ENCODE data around the gene SHC2.

DNA sequence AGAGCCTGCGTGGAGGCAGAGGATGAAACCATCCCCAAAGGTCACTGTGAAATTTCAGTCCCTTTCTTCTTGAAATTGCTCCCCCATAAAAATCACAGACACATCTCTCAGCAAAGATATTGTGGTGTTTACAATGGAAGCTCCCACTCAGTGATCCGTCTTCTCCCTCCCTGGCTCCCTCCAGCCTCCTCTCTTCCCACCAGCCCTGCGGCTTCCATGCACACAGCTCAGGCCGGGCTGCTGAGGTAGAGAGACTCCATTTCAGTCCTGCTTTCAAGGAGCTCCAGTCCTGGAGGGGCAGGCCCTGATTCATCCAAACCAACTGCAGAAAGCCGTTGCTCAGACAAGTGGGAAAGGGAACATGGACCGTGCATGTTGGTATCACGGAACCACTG lies 92.2 kb downstream of the SHC2 start:
- TF ChIP-seq, protein P1, sequence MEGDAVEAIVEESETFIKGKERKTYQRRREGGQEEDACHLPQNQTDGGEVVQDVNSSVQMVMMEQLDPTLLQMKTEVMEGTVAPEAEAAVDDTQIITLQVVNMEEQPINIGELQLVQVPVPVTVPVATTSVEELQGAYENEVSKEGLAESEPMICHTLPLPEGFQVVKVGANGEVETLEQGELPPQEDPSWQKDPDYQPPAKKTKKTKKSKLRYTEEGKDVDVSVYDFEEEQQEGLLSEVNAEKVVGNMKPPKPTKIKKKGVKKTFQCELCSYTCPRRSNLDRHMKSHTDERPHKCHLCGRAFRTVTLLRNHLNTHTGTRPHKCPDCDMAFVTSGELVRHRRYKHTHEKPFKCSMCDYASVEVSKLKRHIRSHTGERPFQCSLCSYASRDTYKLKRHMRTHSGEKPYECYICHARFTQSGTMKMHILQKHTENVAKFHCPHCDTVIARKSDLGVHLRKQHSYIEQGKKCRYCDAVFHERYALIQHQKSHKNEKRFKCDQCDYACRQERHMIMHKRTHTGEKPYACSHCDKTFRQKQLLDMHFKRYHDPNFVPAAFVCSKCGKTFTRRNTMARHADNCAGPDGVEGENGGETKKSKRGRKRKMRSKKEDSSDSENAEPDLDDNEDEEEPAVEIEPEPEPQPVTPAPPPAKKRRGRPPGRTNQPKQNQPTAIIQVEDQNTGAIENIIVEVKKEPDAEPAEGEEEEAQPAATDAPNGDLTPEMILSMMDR (tag by site-specific recombination; IDR thresholded peaks at IDR 0.05) = no peak
- no peak for TF ChIP-seq REPIN1 (tag by site-specific recombination; IDR thresholded peaks at IDR 0.05; ENCODE audit: low read depth)
- TF ChIP-seq ZSCAN16 (tag by site-specific recombination; IDR thresholded peaks at IDR 0.05) = no peak
- TF ChIP-seq ZNF426 (tag by site-specific recombination; IDR thresholded peaks at IDR 0.05) = no peak
- TF ChIP-seq ZNF274 (IDR thresholded peaks at IDR 0.05; ENCODE audit: low read length) = no peak
- TF ChIP-seq ZNF274 (tag by site-specific recombination; IDR thresholded peaks at IDR 0.05; ENCODE audit: borderline replicate concordance) = no peak

All from HEK293 (cell line).